ENCODE data around the gene NFATC3.

Gene NFATC3

GRCh38 chr16:68073902-68074760 is 11.0 kb upstream of the NFATC3 start:
- DNase-seq = no peak

GRCh38 chr16:68074850-68075555 is 10.2 kb upstream of the NFATC3 start:
- no peak for DNase-seq

DNA sequence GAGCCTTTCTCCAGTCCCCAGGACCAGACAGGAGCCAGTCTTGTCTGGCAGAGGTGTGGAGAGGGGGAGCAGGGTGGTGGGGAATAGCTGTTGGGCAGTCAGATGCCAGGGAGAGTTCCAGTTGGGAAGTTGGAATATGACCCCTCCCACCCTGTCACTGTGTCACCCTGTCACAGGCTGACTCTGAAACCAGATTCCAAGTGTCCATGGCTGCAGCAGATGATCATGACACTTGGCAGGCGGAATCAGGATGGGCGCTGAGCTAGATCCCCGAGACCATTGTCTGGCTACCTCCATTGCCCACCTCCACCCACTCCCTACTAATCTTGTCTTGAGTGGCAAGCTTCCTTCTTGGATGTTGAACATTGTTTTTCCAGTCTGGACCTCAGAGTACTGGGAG is 9.2 kb upstream of the NFATC3 start:
- no peak for DNase-seq

- no peak for DNase-seq
These were observed 8.6 kb upstream of the NFATC3 start for GRCh38 chr16:68076560-68076959.

- no peak for DNase-seq
These were observed 7.1 kb upstream of the NFATC3 start for GRCh38 chr16:68077866-68078700.

- no peak for DNase-seq
These were observed 6.3 kb upstream of the NFATC3 start for GRCh38 chr16:68078701-68079375.

GRCh38 chr16:68079376-68079625 is 5.9 kb upstream of the NFATC3 start:
- no peak for DNase-seq

GRCh38 chr16:68079626-68080344 is 5.4 kb upstream of the NFATC3 start:
- no peak for DNase-seq

GRCh38 chr16:68081861-68082628 is 3.1 kb upstream of the NFATC3 start:
- DNase-seq = no peak

DNA sequence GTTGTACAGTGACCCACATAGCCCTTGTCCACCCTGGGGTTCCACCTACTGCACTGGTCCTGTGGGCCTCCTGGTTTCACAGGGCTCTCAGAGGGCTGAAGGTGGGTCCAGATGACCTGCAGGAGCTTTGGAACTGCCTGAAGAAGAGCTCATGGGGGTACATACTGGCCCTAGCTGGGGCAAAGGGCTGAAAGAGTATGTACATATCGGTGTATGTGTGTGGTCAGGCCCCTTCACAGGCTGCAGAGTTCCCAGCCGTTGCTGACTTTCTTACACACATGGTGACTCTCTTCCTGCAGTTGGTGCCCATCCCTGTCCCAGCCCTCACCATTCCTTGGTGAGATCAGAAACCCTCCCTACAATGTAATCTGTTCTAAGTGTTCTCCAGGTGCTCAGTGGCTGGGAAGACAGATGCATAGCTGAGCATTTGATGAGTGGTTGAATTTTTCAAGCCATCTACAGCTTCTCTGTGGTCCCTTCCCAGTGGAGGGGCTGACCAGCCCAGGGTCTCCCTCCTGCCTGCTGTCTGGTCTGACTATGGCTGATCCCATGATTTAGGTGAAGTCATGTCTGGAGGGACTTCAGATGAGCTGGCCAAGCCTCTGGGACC is 2.4 kb upstream of the NFATC3 start:
- DNase-seq = no peak

GRCh38 chr16:68083239-68083781 is 1.9 kb upstream of the NFATC3 start:
- no peak for DNase-seq

DNA sequence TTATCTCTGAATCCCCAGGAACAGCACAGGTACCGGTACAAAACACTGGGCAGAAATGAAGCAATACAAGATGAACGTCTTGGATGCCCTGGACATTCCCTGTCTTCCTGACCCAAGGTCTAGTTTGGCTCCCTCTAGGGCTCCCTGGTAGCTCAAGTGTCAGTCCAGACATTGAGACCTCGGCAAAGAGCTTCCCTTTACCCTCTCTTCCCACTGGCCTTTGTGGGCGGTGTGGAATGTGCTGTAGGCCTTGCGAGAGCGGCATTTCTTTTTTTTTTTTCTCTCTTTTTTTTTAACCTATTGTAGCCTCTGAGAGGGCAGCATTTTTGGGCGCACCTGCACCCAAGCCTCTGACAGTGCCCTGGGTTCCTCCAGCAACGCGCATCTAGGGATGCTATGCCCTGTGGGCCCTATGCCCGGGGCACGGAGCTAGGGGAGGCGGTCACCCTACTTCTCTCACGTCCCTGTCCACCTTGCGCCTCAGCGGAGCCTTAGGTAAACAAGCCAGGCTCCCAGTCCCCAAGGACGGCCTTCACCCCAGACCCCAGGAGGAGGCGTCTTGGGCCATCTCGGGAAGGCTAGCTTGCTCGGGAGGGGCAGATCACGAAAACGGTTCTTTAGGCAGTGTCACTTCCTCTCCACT is 1.2 kb upstream of the NFATC3 start:
- no peak for DNase-seq

DNA sequence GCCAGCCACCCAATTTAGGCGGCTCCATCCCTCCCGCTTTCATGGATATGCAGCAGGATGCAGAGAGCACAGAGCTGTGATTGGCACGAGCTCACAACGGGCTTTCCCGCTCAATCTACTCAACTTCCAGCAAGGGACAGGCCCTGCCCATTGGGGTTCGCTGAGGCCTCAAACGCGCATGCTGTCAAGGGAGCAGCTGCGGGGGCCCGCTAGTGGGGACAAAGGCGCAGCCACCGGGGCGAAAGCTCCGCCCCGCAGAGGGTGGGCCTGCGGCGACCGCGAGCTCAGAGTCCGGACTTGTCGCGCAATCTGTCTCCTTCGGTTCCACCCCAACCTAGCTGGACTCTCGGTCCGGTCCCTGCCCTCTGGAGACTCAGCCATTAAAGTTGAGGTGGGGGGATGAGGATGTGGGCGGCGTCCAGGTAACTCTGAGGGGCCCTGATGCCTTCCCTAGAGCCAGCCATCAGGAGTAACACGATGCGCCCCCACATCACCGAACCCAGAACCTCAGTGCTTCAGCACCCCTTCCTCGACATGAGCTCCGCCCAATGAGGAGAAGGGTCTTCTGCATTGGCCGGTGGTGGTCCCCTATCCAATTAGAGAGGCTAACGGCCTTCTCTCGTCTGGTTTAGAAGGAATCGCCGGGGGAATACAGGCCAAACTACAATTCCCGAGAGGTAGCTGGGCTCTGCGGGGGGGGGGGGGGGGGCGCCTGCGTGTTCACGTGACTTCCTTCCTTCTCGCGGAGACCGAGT is 489 bp upstream of the NFATC3 start:
- peak; percentile 88 for DNase-seq

DNA sequence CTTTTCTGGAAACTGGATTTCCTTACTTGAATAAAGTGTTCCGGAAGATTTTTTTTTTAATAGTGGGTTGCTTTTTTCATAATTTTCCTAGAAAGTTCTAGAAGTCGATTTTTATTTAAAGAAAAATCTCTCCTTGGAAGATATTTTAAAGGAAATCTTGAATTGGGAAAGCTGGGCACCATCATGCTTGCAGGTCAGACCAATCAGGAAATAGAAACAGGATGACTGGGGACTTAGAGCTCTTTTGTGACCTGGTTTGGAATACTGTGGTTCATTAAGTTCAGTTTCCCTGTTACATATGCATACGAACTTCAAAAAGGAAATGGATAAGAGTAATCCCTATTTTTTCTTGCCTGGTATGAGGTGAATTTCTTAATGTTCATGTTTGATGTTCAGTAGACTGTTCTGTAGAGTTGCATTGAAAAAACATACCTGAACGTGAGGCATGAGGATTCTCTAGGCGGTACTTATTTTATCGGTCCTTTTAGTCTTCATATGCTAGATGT is 1.2 kb downstream of the NFATC3 start:
- DNase-seq = no peak

GRCh38 chr16:68086860-68087268 is 1.7 kb downstream of the NFATC3 start:
- DNase-seq = no peak

- no peak for DNase-seq
These were observed 2.5 kb downstream of the NFATC3 start for GRCh38 chr16:68087688-68088087.

- DNase-seq = no peak
These were observed 3.2 kb downstream of the NFATC3 start for GRCh38 chr16:68088130-68088972.

DNA sequence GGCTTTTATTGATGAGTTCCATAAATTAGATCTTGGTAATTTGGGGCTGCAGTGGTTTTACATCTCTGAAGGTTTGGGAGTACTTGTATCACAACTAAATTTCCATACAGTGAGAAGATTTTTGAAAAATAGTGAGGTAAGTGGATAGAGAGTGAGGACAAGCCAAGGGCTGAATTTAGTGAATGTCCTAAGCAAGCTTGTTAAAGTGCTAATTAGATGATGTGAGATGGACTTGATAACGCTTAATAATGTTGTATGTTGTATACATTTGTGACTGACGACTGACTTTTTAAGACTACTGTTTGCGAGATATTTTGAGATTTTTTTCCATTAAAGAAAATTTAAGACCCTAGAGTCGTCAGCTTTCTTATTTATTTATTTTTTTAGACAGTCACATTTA is 3.9 kb downstream of the NFATC3 start:
- DNase-seq = no peak

Measured in NCI-H1694 (cell line).